Naive thymus-derived CD8-positive, alpha-beta T cell (primary cell): Measurements from ENCODE around the gene GOLPH3L. TPM values are rescaled to one million over a fixed set of nuclear protein-coding genes. Genes with fewer than 3 reads are reported as not detected.
"Not testable (repeated sequence)": the region's sequence is repeated elsewhere in the genome, so short reads cannot be mapped to it uniquely, and the experiment has no call there.

Source experiments
- ATAC-seq, 2 donors: fragments of 150-1000 bp; cut with Tn5 transposase in 1 of 2; sonication (Bioruptor Pico), chemical (Tn5 transposase) in 1 of 2; 1 replicate in 1 of 2; 2 replicates in 1 of 2; pipeline ENCODE4 v1.10.0; 2021; ENCODE audit warnings: mild to moderate bottlenecking in 2 of 2, moderate library complexity in 2 of 2
- POLR2A ChIA-PET: fragments of 350-600 bp; sonication (Branson Sonifier 250); formaldehyde crosslinking; loops from one replicate; lab custom pipeline; 2021; ENCODE audit warnings: antibody characterized with exemption; lab: Charles Lee
- DNase-seq, 10 donors: peaks; one replicate each; pipeline versions ENCODE4 v3.0.0 to v3.0.0-alpha.2; 2020 to 2022
- H3K27ac Mint-ChIP-seq, 10 donors: one replicate each; pipeline ENCODE4 v1.8.0; 2020 to 2022; ENCODE audit warnings: mild to moderate bottlenecking in 10 of 10, mixed read lengths in 10 of 10, moderate library complexity in 4 of 10, inconsistent platforms in 1 of 10
- H3K27me3 Mint-ChIP-seq, 5 donors: one replicate each; pipeline ENCODE4 v1.8.0; 2021 to 2022; ENCODE audit warnings: mixed read lengths in 5 of 5
- H3K36me3 Mint-ChIP-seq, 3 donors: one replicate each; pipeline ENCODE4 v1.8.0; 2020 to 2022; ENCODE audit warnings: mixed read lengths in 3 of 3, mild to moderate bottlenecking in 2 of 3, inconsistent platforms in 1 of 3
- H3K4me1 Mint-ChIP-seq, 4 donors: one replicate each; pipeline ENCODE4 v1.8.0; 2021 to 2022; ENCODE audit warnings: mixed read lengths in 4 of 4
- H3K4me3 Mint-ChIP-seq, 10 donors: one replicate each; pipeline ENCODE4 v1.8.0; 2020 to 2022; ENCODE audit warnings: mild to moderate bottlenecking in 10 of 10, mixed read lengths in 10 of 10, moderate library complexity in 6 of 10, inconsistent platforms in 1 of 10
- H3K9me3 Mint-ChIP-seq, 9 donors: one replicate each; pipeline ENCODE4 v1.8.0; 2020 to 2022; ENCODE audit warnings: mixed read lengths in 9 of 9, mild to moderate bottlenecking in 3 of 9, inconsistent platforms in 1 of 9, moderate library complexity in 1 of 9
- polyA plus RNA-seq, 3 donors: library from polyadenylated mRNA; unstranded; fragments of 300-500 nt; fragmentation: Illumina TruSeq; gene quantifications; one replicate each; pipeline ENCODE4 v1.2.3, GENCODE V29; 2021
- total RNA-seq, 8 experiments: library from RNA in 2 of 8; stranded (reverse) in 2 of 8; gene quantifications; one replicate each; pipeline ENCODE4 v1.2.3 and lab custom pipeline; 2021 to 2026

Gene GOLPH3L
- total and polyA plus RNA-seq, 5 experiments from 2014 or later: 19.4 to 28.2 (median 22.9) TPM

- DNase-seq (no peak), ATAC-seq (no peak)
- Mint-ChIP-seq H3K36me3 (peaks cover 0 to 26% (median 1%) of the 10 kb centered on the region in 3 donors), H3K4me3 (no peak overlapping the region), H3K4me1 (peaks cover 4 to 51% (median 32%) of the 10 kb centered on the region in 4 donors), H3K9me3 (no peaks in the 10 kb centered on the region), H3K27ac (peak overlapping the region in 8 of 10 donors; percentile 35 to 90 (median 74)), H3K27me3 (no peaks in the 10 kb centered on the region)
- POLR2A ChIA-PET: interaction anchor here (1.2 to 16.7 kb wide), 2 partner anchors 20 to 49 kb away, joined by 4 to 198 read pairs; partner anchors contain the start of gene ENSA
These were observed 87.2 kb downstream of the GOLPH3L start for GRCh38 chr1:150609732-150610131.

GRCh38 chr1:150606463-150607142 lies 90.4 kb downstream of the GOLPH3L start:
- H3K36me3 Mint-ChIP-seq: peaks cover 0 to 22% (median 0%) of the 10 kb centered on the region in 3 donors
- H3K4me1 Mint-ChIP-seq: peaks cover 4 to 34% (median 17%) of the 10 kb centered on the region in 4 donors
- peak overlapping the region in 4 of 10 donors; percentile 25 to 79 (median 63) for H3K27ac Mint-ChIP-seq
- H3K9me3 Mint-ChIP-seq: no peaks in the 10 kb centered on the region
- no peaks in the 10 kb centered on the region for H3K27me3 Mint-ChIP-seq
- no peak overlapping the region for H3K4me3 Mint-ChIP-seq
- POLR2A ChIA-PET: interaction anchor here (0.8 to 2.4 kb wide), 3 partner anchors 23 to 46 kb away, joined by 3 to 10 read pairs (median 8); no protein-coding TSS in a partner anchor
- ATAC-seq (no peak), DNase-seq (no peak)

- H3K9me3 Mint-ChIP-seq, H3K4me3 Mint-ChIP-seq, DNase-seq, H3K27me3 Mint-ChIP-seq, H3K27ac Mint-ChIP-seq, ATAC-seq: not testable (repeated sequence)
- H3K4me1 Mint-ChIP-seq: peaks cover 2 to 24% (median 9%) of the 10 kb centered on the region in 4 donors
- POLR2A ChIA-PET: interaction anchor here (0.7 to 2.4 kb wide), 5 partner anchors 26 to 117 kb away, joined by 3 to 10 read pairs (median 6); partner anchors contain the start of gene MCL1
- peaks cover 0 to 26% (median 2%) of the 10 kb centered on the region in 3 donors for H3K36me3 Mint-ChIP-seq
These were observed 91.6 kb downstream of the GOLPH3L start for GRCh38 chr1:150605451-150605731.

GRCh38 chr1:150604226-150604588 lies 92.7 kb downstream of the GOLPH3L start:
- Mint-ChIP-seq H3K4me3 (no peak overlapping the region), H3K36me3 (peaks cover 0 to 36% (median 3%) of the 10 kb centered on the region in 3 donors), H3K4me1 (peaks cover 0 to 21% (median 7%) of the 10 kb centered on the region in 4 donors), H3K27ac (peak overlapping the region in 6 of 10 donors; percentile 15 to 63 (median 38)), H3K27me3 (no peaks in the 10 kb centered on the region), H3K9me3 (no peaks in the 10 kb centered on the region)
- ATAC-seq: no peak
- no peak for DNase-seq
- POLR2A ChIA-PET: interaction anchor here (0.5 to 1.6 kb wide), 2 partner anchors 44 to 644 kb away, joined by 3 to 5 read pairs; no protein-coding TSS in a partner anchor

GRCh38 chr1:150603711-150604110 lies 93.2 kb downstream of the GOLPH3L start:
- DNase-seq (no peak), ATAC-seq (no peak)
- peak overlapping the region in 1 of 10 donors; percentile 20 for H3K4me3 Mint-ChIP-seq
- POLR2A ChIA-PET: interaction anchor here (0.5 to 1.9 kb wide), 3 partner anchors 41 to 643 kb away, joined by 3 to 14 read pairs (median 5); no protein-coding TSS in a partner anchor
- H3K4me1 Mint-ChIP-seq: peaks cover 0 to 21% (median 7%) of the 10 kb centered on the region in 4 donors
- H3K9me3 Mint-ChIP-seq: no peaks in the 10 kb centered on the region
- H3K36me3 Mint-ChIP-seq: peaks cover 0 to 34% (median 3%) of the 10 kb centered on the region in 3 donors
- no peaks in the 10 kb centered on the region for H3K27me3 Mint-ChIP-seq
- peak overlapping the region in 4 of 10 donors; percentile 57 to 81 (median 64) for H3K27ac Mint-ChIP-seq

- ATAC-seq, H3K27ac Mint-ChIP-seq, H3K27me3 Mint-ChIP-seq, DNase-seq, H3K9me3 Mint-ChIP-seq, H3K4me3 Mint-ChIP-seq: not testable (repeated sequence)
- Mint-ChIP-seq H3K36me3 (peaks cover 0 to 31% (median 3%) of the 10 kb centered on the region in 3 donors), H3K4me1 (peaks cover 0 to 21% (median 7%) of the 10 kb centered on the region in 4 donors)
- POLR2A ChIA-PET: interaction anchor here (1.9 kb wide), 1 partner anchor 40 kb away, joined by 14 read pairs; no protein-coding TSS in a partner anchor
These were observed 94.6 kb downstream of the GOLPH3L start for GRCh38 chr1:150602372-150602771.

GRCh38 chr1:150601540-150601939 lies 95.4 kb downstream of the GOLPH3L start:
- POLR2A ChIA-PET: interaction anchor here (0.7 kb wide), 2 partner anchors 14 to 108 kb away, joined by 3 read pairs; no protein-coding TSS in a partner anchor
- H3K27ac Mint-ChIP-seq: no peak overlapping the region
- no peak for ATAC-seq

GRCh38 chr1:150598346-150598745 lies 98.6 kb downstream of the GOLPH3L start:
- H3K27ac Mint-ChIP-seq: peak overlapping the region in 2 of 10 donors; percentile 6 to 79

More at GRCh38 chr1:150601540-150601939, 95.4 kb downstream of the GOLPH3L start:
- H3K27me3 Mint-ChIP-seq: no peaks in the 10 kb centered on the region
- H3K4me1 Mint-ChIP-seq: peaks cover 0 to 27% (median 8%) of the 10 kb centered on the region in 4 donors
- peaks cover 0 to 34% (median 3%) of the 10 kb centered on the region in 3 donors for H3K36me3 Mint-ChIP-seq
- DNase-seq: no peak
- H3K4me3 Mint-ChIP-seq: no peak overlapping the region
- no peaks in the 10 kb centered on the region for H3K9me3 Mint-ChIP-seq

GRCh38 chr1:150596976-150597375 lies 100.0 kb downstream of the GOLPH3L start:
- H3K9me3 Mint-ChIP-seq: no peaks in the 10 kb centered on the region
- POLR2A ChIA-PET: no interaction called here
- no peak overlapping the region for H3K4me3 Mint-ChIP-seq
- ATAC-seq (no peak), DNase-seq (no peak)
- H3K36me3 Mint-ChIP-seq: peaks cover 0 to 25% (median 4%) of the 10 kb centered on the region in 3 donors
- H3K27ac Mint-ChIP-seq: peak overlapping the region in 1 of 10 donors; percentile 65
- H3K4me1 Mint-ChIP-seq: peaks cover 8 to 18% (median 12%) of the 10 kb centered on the region in 4 donors
- H3K27me3 Mint-ChIP-seq: no peaks in the 10 kb centered on the region

More at GRCh38 chr1:150598346-150598745, 98.6 kb downstream of the GOLPH3L start:
- not testable (repeated sequence) for H3K27me3 Mint-ChIP-seq, ATAC-seq, DNase-seq, H3K4me3 Mint-ChIP-seq, H3K9me3 Mint-ChIP-seq
- POLR2A ChIA-PET: interaction anchor here (0.7 to 0.9 kb wide), 2 partner anchors 37 to 38 kb away, joined by 5 to 7 read pairs; no protein-coding TSS in a partner anchor
- Mint-ChIP-seq H3K4me1 (peaks cover 8 to 20% (median 12%) of the 10 kb centered on the region in 4 donors), H3K36me3 (peaks cover 0 to 26% (median 4%) of the 10 kb centered on the region in 3 donors)

Other genes with a start within 250 kb of the GOLPH3L start
- 10 to 100 TPM; 34.8 to 41.8 TPM for gene TARS2, start 209.7 kb downstream of the GOLPH3L start, total RNA-seq
- 10 to 100 TPM; 23.9 to 37.2 (median 30.6) TPM for gene TARS2, start 209.7 kb downstream of the GOLPH3L start, polyA plus RNA-seq
- 1 to 10 TPM; 1.5 to 1.6 TPM for gene ECM1, start 189.0 kb downstream of the GOLPH3L start, total RNA-seq
- gene ECM1, start 189.0 kb downstream of the GOLPH3L start, polyA plus RNA-seq: under 1 TPM in 1 of 3 donors, not detected in 2; 0.17 TPM
- 1 to 10 TPM in 1 of 2 experiments, not detected in 1; 1.9 TPM for gene FALEC, start 181.4 kb downstream of the GOLPH3L start, total RNA-seq
- gene FALEC, start 181.4 kb downstream of the GOLPH3L start, polyA plus RNA-seq: 1 to 10 TPM in 1 of 3 donors, under 1 TPM in 1, not detected in 1; 0.38 to 1.3 TPM
- under 1 TPM; 0.16 to 0.29 TPM for gene ADAMTSL4, start 147.7 kb downstream of the GOLPH3L start, total RNA-seq
- gene ADAMTSL4, start 147.7 kb downstream of the GOLPH3L start, polyA plus RNA-seq: under 1 TPM in 1 of 3 donors, not detected in 2; 0.32 TPM
- 100 to 1,000 TPM; 291 TPM for gene MCL1, start 117.5 kb downstream of the GOLPH3L start, total RNA-seq
- gene MCL1, start 117.5 kb downstream of the GOLPH3L start, polyA plus RNA-seq: 100 to 1,000 TPM; 125 to 170 (median 146) TPM
- gene ENSA, start 67.5 kb downstream of the GOLPH3L start, total RNA-seq: 100 to 1,000 TPM; 115 to 117 TPM
- 10 to 100 TPM; 55.2 to 64.4 (median 63.7) TPM for gene ENSA, start 67.5 kb downstream of the GOLPH3L start, polyA plus RNA-seq
- gene HORMAD1, start 23.7 kb upstream of the GOLPH3L start, total RNA-seq: under 1 TPM; 0.73 to 0.74 TPM
- under 1 TPM in 1 of 3 donors, not detected in 2; 0.64 TPM for gene HORMAD1, start 23.7 kb upstream of the GOLPH3L start, polyA plus RNA-seq
- 10 to 100 TPM; 69.3 to 72.5 TPM for gene CTSS, start 68.6 kb upstream of the GOLPH3L start, total RNA-seq
- gene CTSS, start 68.6 kb upstream of the GOLPH3L start, polyA plus RNA-seq: 100 to 1,000 TPM; 111 to 137 (median 113) TPM
- 10 to 100 TPM in 1 of 2 experiments, 1 to 10 TPM in 1; 9.0 to 11.1 TPM for gene CTSK, start 111.1 kb upstream of the GOLPH3L start, total RNA-seq
- gene CTSK, start 111.1 kb upstream of the GOLPH3L start, polyA plus RNA-seq: under 1 TPM in 2 of 3 donors, not detected in 1; 0.21 to 0.84 TPM
- gene ARNT, start 179.4 kb upstream of the GOLPH3L start, total RNA-seq: 10 to 100 TPM; 40.2 to 41.6 TPM
- 10 to 100 TPM; 16.8 to 25.6 (median 21.6) TPM for gene ARNT, start 179.4 kb upstream of the GOLPH3L start, polyA plus RNA-seq
- gene CTXND2, start 190.0 kb upstream of the GOLPH3L start, total RNA-seq: not detected
- gene CTXND2, start 190.0 kb upstream of the GOLPH3L start, polyA plus RNA-seq: not detected
- gene SETDB1, start 229.2 kb upstream of the GOLPH3L start, total RNA-seq: 10 to 100 TPM; 82.6 to 95.2 TPM
- gene SETDB1, start 229.2 kb upstream of the GOLPH3L start, polyA plus RNA-seq: 10 to 100 TPM in 2 of 3 donors, 1 to 10 TPM in 1; 9.9 to 17.5 (median 10.1) TPM